ENCODE measurements around the gene ADPRM. TPM values are rescaled to one million over a fixed set of nuclear protein-coding genes. Genes with fewer than 3 reads are reported as not detected.

Gene ADPRM
- total and polyA plus RNA-seq, 2 experiments from 2014 or later: 6.8 to 8.8 TPM

GRCh38 chr17:10661437-10661836, 36.0 kb upstream of the ADPRM start (continued):
- TF ChIP-seq REST (IDR thresholded peaks at IDR 0.05; ENCODE audit: unreplicated experiment) (no peak), POLR2AphosphoS5 (IDR thresholded peaks at IDR 0.05; ENCODE audit: low read depth) (no peak), ETS1 (IDR thresholded peaks at IDR 0.05) (no peak)

- no peak overlapping the region for H3K4me3 ChIP-seq
- TF ChIP-seq STAT1 (IDR thresholded peaks at IDR 0.05; ENCODE audit: unreplicated experiment): no peak
- TF ChIP-seq CTCF (conservative IDR thresholded peaks at IDR 0.05; ENCODE audit: low read depth in 2 of 2): no peak
- no peak for TF ChIP-seq EZH2 (IDR thresholded peaks at IDR 0.05; ENCODE audit: low read depth, unreplicated experiment)
- TF ChIP-seq ZNF114 (CRISPR knock-in tag; IDR thresholded peaks at IDR 0.05): no peak
- TF ChIP-seq ZNF331 (CRISPR knock-in tag; IDR thresholded peaks at IDR 0.05; ENCODE audit: low read depth): no peak
- TF ChIP-seq JUNB (IDR thresholded peaks at IDR 0.05; ENCODE audit: unreplicated experiment): no peak
- TF ChIP-seq CREB1 (CRISPR knock-in tag; IDR thresholded peaks at IDR 0.05; ENCODE audit: low read depth): no peak
- TF ChIP-seq ZNF462 (CRISPR knock-in tag; IDR thresholded peaks at IDR 0.05): no peak
- TF ChIP-seq ETS1 (IDR thresholded peaks at IDR 0.05): no peak
- no peak for TF ChIP-seq EZH2phosphoT487 (IDR thresholded peaks at IDR 0.05; ENCODE audit: unreplicated experiment)
- no peak for TF ChIP-seq POLR2AphosphoS5 (IDR thresholded peaks at IDR 0.05; ENCODE audit: low read depth)
- no peak overlapping the region for H3K27ac ChIP-seq (ENCODE audit: low read depth)
- H3K79me2 ChIP-seq (replicated peaks; ENCODE audit: insufficient read depth): no peaks in the 10 kb centered on the region
- H3K9me3 Mint-ChIP-seq: no peaks in the 10 kb centered on the region
- H3K9me2 ChIP-seq (ENCODE audit: insufficient read depth): no peaks in the 10 kb centered on the region
- H3K4me3 Mint-ChIP-seq: no peak overlapping the region
- H3K36me3 ChIP-seq (ENCODE audit: insufficient read depth): no peaks in the 10 kb centered on the region
- peaks cover 3% of the 10 kb centered on the region for H3K27me3 Mint-ChIP-seq (ENCODE audit: insufficient read depth, low read depth, poor library complexity)
- no peaks in the 10 kb centered on the region for H3K27me3 ChIP-seq (ENCODE audit: insufficient read depth)
- H3K4me1 ChIP-seq (ENCODE audit: insufficient read depth): no peaks in the 10 kb centered on the region
- DNase-seq (ENCODE audit: low spot score): no peak
- H2AFZ ChIP-seq: no peak overlapping the region
- no peaks in the 10 kb centered on the region for H3K4me1 Mint-ChIP-seq
- no peak overlapping the region for H3K27ac Mint-ChIP-seq
- no peaks in the 10 kb centered on the region for H4K20me1 ChIP-seq (replicated peaks; ENCODE audit: insufficient read depth)
- H3K4me2 ChIP-seq: no peak overlapping the region
- H3K36me3 Mint-ChIP-seq (ENCODE audit: low read depth): peaks cover 3% of the 10 kb centered on the region; the same call in 1 of the 3 replicates
- no peak for ATAC-seq
- H3F3A ChIP-seq (replicated peaks; ENCODE audit: low read depth): no peaks in the 10 kb centered on the region
Measured at GRCh38 chr17:10663231-10663630, 34.2 kb upstream of the ADPRM start.
